HG03354 (cell line): ENCODE data around the gene CCDC83.
"Not testable (repeated sequence)": the region's sequence is repeated elsewhere in the genome, so short reads cannot be mapped to it uniquely, and the experiment has no call there.

Experiments
- ATAC-seq: cut with Tn5 transposase; IDR thresholded peaks from one replicate; pipeline ENCODE4 v1.9.1; 2021; ENCODE audit warnings: mild to moderate bottlenecking; ENCODE audit not compliant: unreplicated experiment, poor library complexity, severe bottlenecking

Gene CCDC83

DNA sequence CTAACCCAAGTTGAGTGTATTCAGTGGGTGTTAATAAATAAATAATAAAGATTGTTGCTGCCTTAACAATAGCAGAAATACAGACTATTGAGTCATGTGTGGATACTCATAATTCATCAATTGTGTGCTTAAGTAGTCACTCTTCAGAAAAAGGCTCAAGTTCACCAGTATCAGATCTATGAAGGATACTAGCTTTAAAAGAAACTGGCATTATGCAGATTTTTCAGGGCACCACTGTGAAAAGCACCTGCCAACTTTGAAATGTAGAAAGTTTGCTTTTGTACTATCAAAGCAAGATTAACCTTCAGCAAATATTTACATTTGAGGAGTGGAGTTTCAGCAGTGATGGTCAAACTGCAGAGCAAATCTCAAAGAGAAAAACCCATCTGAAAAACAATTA is 24.1 kb upstream of the CCDC83 start:
- no peak for ATAC-seq

DNA sequence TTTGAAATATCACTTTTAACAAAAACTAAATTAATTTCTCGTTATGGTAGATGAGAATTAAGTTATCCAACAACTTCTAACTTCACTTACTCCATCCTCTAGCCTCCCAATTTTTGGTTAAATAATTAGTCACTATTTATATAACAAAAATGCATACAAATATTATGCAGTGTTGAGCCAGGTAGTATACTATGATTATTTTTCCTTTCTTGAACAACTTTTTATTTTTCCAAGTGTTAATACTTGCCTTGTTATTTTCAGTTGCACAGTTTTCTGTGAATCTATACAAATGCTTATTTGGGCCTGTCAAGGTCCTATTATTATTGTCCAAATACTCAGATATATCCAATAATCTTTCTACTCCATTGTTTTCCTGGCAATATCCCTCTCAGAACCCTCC is 19.9 kb upstream of the CCDC83 start:
- no peak for ATAC-seq

DNA sequence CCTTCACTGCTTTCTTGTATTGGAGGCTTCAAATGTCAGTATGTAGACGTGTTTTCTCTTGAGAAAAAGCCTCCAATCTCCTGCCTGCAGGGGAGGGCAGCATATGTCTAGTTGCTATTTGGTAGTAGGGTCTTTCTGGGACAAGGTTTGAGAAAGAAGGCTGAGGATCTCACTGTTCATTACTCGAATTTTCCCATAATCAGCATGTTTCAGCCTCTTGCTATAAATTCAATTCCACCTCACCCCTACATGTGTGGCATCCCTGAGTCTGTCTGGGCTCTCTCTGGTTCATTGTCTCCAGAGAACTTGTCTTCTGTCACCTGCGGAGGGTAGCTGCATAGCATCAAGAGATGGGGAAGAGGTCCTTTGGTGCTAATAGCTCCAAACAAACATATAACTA is 19.5 kb upstream of the CCDC83 start:
- no peak for ATAC-seq

DNA sequence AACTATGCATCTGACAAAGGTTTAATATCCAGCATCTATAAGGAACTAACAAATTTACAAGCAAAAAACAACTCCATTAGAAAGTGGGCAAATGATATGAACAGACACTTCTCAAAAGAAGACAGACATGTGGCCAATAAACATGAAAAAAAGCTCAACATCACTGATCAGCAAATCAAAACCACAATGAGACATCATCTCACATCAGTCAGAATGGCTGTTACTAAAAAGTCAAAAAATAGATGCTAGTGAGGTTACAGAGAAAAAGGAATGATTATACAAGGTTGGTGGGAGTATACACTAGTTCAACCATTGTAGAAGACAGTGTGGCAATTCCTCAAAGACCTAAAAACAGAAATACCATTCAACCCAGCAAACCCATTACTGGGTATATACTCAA is 14.3 kb upstream of the CCDC83 start:
- ATAC-seq = not testable (repeated sequence)

DNA sequence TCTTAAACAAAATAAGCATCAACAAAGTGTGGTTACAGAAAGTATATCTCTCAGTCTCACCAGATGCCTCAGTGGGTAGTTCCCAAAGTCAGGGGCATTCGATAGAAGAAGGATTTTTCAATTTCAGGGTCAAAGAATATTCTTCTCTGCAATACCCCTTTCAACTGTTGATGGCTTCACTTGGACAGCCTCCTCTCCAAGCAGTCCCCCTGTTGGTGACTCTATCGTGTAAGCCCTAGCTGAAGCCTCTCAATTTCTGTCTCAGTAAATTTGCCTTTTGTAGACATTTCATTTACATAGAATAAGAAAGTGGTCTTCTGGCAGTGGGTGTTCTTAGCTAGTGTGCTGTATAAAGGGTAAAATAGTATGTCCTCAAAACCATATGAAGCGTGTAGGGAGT is 11.3 kb upstream of the CCDC83 start:
- no peak for ATAC-seq

DNA sequence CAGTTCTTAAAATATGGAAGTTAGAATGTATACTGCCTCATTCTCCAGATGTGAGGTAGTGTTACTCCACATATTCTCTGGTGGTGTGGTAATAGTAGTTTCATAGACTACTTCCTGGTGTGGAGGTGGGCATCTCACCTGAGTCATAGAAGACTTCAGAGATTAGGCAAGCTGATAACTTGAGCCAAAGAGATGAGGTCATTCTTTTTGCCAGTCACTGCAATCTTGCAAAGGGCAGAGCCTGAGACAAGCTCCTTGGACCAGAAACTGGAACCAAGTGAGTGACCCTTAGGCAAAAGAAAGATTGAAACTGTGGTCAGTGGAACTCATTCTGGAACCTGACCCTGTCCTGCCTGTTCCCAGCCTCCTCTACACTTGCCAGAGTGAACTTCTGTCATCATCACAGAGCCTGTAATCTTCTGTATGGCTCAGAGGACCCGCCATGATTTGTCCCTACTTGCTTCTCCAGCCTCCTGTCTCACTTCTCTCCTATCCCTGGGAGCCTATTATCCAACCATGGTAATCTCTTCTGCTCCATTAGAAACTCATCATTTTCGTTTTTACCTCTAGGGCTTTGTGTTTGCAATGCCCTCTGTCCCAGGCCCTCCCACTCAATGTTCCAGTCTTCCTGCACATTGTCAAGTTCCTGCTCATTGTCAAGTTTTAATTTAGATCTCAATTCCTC is 10.6 kb upstream of the CCDC83 start:
- ATAC-seq = no peak

DNA sequence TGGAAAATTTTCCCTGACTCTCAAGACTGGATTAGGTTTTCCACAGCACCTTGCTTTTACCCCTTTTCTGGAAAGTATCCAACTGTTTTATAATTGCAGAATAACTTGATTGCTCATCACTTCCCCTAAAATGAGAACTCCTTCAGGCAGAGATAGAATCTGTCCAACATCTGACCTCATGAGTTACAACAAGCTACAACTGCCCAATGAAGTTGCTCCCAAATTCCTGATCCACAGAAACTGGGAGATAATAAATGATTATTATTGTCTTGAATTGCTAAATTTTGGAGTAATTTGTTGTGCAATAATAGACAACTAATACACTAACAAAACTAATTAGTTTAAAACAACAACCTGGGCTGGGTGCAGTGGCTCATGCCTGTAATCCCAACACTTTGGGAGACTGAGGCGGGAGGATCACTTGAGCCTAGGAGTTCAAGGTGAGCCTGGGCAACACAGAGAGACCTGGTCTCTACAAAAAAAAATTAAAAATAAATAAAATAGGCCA is 10.0 kb upstream of the CCDC83 start:
- no peak for ATAC-seq

DNA sequence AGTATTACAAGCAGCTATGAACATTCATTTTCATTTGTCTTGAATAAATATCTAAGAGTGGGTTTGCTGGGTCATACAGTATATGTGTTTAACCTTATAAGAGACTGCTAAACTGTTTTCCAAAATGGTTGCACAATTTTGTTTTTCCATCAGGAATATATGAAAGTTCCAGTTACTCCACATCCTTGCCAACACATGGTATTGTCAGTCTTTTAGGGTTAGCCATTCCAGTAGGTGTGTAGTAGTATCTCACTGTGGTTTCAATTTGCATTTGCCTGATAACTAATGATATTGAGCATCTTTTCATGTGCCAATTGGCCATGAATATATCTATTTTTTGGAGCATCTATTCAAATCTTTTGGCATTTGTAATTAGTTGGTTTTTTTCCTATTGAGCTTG is 7.7 kb upstream of the CCDC83 start:
- ATAC-seq = no peak

DNA sequence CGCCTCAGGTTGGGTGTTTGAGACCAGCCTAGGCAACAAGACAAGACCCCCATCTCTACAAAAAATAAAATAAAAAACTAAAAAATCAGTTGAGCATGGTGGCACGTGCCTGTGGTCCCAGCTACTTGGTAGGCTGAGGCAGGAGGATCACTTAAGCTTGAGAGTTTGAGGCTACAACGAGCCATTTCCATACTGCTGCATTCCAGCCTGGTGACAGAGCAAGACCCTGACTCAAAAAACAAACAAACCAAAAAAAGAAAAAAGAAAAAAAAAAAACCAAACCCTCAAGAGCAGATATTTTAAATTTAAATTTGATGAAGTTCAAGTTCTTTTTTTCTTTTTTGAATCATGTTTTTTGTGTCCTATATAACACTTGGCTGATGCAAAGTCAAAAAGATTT is 7.2 kb upstream of the CCDC83 start:
- ATAC-seq = no peak

DNA sequence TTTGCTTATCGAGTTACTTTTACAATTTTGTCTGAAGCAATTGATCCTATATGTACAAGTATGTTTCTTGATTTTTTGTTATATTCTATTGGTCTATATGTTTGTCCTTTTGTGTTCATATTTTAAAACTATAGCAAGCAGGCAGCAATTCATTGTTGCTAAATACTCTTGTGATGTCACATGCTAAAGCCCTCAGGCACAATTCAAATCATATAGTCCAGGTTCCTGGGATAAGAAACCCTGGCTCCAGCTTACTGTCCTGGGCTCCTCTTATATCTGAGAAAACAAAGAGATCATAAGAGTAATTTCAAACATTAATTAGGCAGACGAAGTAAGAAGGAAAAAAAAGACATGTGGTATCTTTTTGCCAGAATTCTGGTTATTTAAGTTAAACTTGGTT is 6.6 kb upstream of the CCDC83 start:
- no peak for ATAC-seq

DNA sequence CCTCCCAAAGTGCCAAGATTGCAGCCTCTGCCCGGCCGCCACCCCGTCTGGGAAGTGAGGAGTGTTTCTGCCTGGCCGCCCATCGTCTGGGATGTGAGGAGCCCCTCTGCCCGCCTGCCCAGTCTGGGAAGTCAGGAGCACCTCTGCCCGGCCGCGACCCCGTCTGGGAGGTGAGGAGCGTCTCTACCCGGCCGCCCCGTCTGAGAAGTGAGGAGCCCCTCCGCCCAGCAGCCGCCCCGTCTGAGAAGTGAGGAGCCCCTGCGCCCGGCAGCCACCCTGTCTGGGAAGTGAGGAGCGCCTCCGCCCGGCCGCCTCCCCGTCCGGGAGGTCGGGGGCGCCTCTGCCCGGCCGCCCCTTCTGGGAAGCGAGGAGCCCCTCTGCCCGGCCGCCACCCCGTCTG is 2.4 kb upstream of the CCDC83 start:
- ATAC-seq = not testable (repeated sequence)

DNA sequence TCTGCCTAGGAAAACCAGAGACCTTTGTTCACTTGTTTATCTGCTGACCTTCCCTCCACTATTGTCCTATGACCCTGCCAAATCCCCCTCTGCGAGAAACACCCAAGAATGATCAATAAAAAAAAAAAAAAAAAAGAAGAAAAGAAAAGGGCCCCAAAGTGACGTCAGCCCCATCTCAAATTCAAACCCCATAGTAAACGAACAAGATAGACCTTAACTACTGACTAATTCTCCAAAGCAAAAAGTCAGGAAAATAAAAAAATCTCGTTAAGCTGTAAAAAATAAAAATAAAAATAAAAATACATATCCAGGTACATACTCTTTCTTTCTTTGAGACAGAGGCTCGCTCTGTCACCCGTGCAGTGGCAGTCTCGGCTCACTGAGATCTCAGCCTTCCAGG is 1.6 kb upstream of the CCDC83 start:
- not testable (repeated sequence) for ATAC-seq

DNA sequence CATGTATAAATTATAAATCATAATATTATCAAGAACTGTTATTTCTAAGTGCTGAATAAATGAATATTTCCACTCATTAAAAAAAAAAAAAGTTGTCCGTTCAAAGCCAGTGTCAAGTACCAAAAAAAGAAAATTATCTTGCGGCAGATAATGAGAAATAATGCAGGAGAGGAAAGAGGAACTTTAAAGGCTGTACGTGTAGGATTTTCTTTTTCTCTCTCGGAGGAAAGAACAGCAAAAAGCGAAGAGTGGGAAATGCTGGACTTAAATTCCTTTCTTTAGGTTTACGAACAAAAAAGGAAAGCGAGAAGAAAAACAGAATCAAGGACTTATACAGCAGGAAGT is 999 bp upstream of the CCDC83 start:
- ATAC-seq = no peak

DNA sequence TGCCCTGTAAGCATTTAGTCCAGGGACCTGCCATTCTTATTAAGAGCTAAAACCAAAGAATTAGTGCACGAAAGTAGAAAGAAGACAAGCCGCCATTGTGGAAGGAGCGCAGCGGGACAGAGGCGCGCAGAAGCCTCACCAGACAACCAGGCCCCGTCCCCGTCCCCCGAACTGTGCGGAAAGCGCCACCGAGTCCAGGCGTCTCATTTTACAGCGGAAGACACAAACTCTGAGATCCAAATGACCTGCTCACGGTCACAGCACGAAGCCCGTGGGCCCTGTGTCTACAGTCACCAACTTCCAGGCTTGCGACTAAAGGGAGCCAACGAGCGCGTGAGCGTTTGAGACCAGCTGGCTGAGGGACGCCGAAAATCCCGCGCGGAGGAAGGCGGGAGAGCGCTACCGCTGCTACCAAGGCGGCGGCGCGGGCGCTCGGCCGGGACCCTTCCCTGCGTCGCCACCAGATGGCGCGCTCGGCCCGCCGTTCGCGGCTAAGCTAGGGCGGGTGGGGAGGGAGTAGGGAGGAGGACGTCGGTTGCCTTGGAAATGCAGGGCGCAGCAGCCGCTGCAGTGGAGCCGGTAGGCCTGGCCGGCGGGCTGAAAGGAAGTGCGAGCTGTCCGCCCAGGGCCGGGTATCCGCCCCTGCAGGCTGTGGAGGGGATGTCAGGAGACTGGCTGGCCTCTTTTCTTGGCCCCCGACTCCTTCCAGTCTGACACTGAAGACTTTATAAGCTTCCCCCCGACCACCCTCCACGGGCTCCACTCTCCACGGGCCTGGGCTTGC is 434 bp upstream of the CCDC83 start:
- ATAC-seq = peak; percentile 100

DNA sequence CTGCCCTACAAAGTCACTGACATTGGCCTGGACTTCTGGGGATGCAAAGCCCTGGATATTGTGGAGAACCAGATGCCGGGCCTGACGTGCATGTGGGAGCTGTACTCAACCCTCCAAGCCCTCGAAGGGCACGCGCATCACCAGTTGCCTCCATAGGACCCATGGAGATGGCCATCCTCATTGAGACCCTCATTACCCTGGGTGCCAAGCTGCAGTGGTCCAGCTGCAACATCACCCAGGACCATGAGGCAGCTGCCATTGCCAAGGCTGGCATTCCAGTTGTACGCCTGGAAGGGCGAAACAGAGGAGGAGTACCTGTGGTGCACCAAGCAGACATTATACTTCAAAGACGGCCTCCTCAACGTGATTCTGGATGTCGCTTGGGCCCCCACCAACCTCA is 1.9 kb downstream of the CCDC83 start:
- ATAC-seq = no peak

DNA sequence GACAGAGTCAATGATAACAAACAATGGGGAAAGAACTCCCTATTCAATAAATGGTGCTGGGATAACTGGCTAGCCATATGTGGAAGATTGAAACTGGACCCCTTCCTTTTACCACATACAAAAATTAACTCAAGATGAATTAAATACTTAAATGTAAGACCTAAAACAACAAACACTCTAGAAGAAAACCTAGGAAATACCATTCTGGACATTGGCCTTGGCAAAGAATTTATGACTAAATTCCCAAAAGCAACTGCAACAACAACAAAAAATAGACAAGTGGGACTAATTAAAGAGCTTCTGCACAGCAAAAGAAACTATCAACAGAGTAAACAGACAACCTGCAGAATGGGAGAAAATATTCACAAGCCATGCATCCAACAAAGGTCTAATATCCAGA is 4.4 kb downstream of the CCDC83 start:
- not testable (repeated sequence) for ATAC-seq

DNA sequence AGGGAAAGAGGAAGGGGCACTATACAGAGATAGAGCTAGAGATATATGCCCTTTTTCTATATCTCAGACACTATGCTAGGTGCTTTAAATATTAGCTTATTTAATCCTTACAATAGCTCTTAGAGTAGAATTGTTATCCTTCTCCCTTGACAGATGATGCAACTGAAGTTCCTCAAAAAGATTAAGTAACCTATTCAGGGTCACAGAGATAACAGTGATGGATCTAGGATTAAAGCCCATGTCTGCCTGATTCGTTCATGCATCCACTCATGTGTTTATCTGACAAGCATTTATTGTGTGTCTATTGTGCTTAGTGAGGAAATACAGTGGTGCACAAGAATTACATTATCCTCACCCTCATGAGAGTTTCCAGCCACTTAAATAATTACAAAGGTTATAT is 8.7 kb downstream of the CCDC83 start:
- no peak for ATAC-seq

DNA sequence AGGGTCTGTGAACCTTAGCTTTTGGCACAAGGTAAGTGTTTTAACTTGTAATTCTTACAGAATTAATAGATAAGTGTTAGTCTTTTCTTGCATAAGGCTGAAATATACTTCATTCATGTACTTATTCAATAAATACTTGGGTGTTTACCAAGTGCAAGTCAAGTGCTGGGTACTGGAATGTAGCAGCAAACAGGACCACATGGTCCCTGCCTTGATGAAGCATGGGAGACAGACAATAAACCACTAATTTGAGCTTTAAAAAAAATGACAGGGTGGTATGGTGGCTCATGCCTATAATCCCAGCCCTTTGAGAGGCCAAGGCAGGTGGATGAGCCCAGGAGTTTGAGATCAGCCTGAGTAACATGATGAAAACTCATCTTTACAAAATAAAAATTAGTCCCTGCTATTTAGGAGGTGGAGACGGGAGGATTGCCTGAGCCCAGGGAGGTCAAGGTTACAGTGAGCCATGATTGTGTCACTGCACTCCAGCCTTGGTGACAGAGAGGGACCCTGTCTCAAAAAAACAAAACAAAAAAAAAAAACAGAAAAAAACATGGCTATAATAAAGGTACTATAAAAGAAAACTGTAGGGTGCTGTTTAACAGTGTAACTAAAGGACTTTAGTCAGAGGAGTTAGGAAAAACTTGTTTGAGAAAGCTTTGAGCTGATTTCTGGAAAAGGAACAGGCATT is 11.1 kb downstream of the CCDC83 start:
- no peak for ATAC-seq

DNA sequence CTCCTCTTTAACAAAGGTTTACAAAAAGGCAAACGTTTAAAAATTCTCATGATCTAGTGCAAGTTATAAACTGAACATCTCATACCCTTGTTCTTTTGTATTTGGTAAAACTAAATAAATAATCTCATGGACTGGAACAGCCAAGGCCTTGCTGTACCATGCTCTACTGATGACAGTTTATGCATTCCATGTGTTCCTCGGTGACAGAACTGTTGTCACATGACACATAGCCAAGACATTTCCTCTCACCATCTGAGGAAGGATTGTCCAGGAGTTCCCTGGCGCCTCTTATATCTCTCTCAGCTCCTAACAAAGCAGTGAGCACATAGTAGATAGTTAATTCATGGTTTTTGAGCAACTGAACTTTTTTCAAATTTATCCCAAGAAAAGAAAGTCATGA is 12.6 kb downstream of the CCDC83 start:
- no peak for ATAC-seq

DNA sequence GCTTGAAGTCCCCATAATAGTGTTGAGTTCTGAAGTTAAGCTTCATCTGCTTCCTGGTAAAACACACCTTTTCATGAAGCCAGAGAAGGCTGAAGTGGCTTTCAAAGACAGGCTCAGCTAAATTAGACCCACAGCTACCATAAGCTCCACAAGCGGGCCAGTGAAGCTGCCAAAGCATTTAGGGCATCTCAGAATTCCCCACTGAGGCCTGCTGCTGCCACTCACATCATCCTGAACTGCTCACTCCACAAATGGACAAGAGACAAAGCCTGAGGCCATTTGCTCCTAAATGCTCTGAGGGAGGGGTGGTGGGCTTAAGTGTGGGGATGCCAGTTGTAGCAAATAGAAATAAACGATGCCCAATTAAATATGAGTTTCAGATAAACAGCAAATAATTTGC is 14.6 kb downstream of the CCDC83 start:
- no peak for ATAC-seq

DNA sequence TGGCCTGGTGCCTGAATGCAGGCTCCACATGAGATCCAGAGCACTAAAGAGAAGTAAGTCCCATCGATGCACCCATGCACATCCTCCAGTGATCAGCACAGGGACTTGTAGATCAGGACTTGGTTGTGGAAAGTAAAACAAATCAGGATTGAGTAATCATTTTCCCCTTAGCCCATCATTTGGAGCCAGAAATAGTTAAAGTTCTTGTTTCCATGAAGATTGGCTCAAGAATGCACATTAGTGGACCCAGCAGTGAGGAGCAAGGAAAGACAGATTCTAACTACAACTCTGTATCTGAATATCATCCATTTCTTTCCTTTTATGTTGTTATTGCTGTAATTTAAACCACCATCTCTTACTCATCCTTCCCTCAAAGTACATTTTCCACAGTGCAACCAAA is 19.1 kb downstream of the CCDC83 start:
- ATAC-seq = no peak
